GM12878 (cell line): ENCODE results near the gene MSRB1. TPM values are rescaled to one million over a fixed set of nuclear protein-coding genes. Genes with fewer than 3 reads are reported as not detected.

ENCODE experiments used
- ATAC-seq: fragments of 200-7000 bp; cut with Tn5 transposase; 3 replicates; pipeline ENCODE4 v1.9.1; 2020; ENCODE audit warnings: mild to moderate bottlenecking, moderate library complexity
- BruUV-seq: library from RNA; stranded (reverse); fragments of 400-500 nt; replicated peaks from 2 replicates; lab custom pipeline; 2021; lab: Mats Ljungman, UMichigan
- CTCF ChIA-PET: fragments of 300-600 bp; sonication (Branson Sonifier 250); formaldehyde crosslinking; extraction: SDS; loops from one replicate; lab custom pipeline; 2021; ENCODE audit warnings: inconsistent platforms; lab: Yijun Ruan, JAX
- POLR2A ChIA-PET: fragments of 350-600 bp; formaldehyde crosslinking; extraction: SDS; loops from one replicate; lab custom pipeline; 2021; ENCODE audit warnings: inconsistent platforms; lab: Charles Lee
- RAD21 ChIA-PET: fragments of 300-600 bp; sonication (Branson Sonifier 250); formaldehyde crosslinking; loops from one replicate; lab custom pipeline; 2023; ENCODE audit warnings: antibody characterized with exemption; ENCODE audit not compliant: unreplicated experiment; lab: Charles Lee
- SMC1A ChIA-PET: fragments of 300-600 bp; sonication (Branson Sonifier 250); formaldehyde crosslinking; loops from one replicate; lab custom pipeline; 2023; ENCODE audit not compliant: unreplicated experiment, uncharacterized antibody; lab: Charles Lee
- DNase-seq: peaks from one replicate; pipeline ENCODE4 v3.0.0-alpha.2; 2011; ENCODE audit warnings: low read depth, low spot score
- FAIRE-seq: peaks from 3 replicates; lab custom pipeline; 2011; peaks lifted over from hg19 to GRCh38; lab: Jason Lieb, UNC
- H2AFZ ChIP-seq: 2 replicates; pipeline ENCODE4 v1.6.0; 2011; ENCODE audit warnings: low read depth, low read length, control low read depth; ENCODE audit not compliant: control insufficient read depth
- H3K27ac ChIP-seq: 2 replicates; pipeline ENCODE4 v1.5.1; 2011; ENCODE audit warnings: control low read depth; ENCODE audit not compliant: control insufficient read depth, insufficient read depth
- H3K27me3 ChIP-seq, 2 experiments: replicated peaks in 1 of 2; 2 replicates each; pipeline versions ENCODE4 v1.6.0 to v1.6.1; 2011; ENCODE audit warnings: low read length in 1 of 2; ENCODE audit not compliant: control insufficient read depth in 2 of 2, insufficient read depth in 2 of 2
- H3K36me3 ChIP-seq, 2 experiments: 2 replicates each; pipeline ENCODE4 v1.5.1; 2011; ENCODE audit warnings: low read length in 1 of 2; ENCODE audit not compliant: control insufficient read depth in 2 of 2, insufficient read depth in 2 of 2
- H3K4me1 ChIP-seq: 2 replicates; pipeline ENCODE4 v1.6.1; 2011; ENCODE audit warnings: mild to moderate bottlenecking, low read length, moderate library complexity, mixed read lengths; ENCODE audit not compliant: control insufficient read depth, insufficient read depth
- H3K4me2 ChIP-seq: 2 replicates; pipeline ENCODE4 v1.6.0; 2011; ENCODE audit warnings: control low read depth; ENCODE audit not compliant: control insufficient read depth, insufficient read depth
- H3K4me3 ChIP-seq: fragments of 200-600 bp; sonication (generic); 2 replicates; pipeline ENCODE4 v1.5.1; 2016
- H3K79me2 ChIP-seq: 2 replicates; pipeline ENCODE4 v1.6.0; 2011; ENCODE audit warnings: low read length; ENCODE audit not compliant: control insufficient read depth, insufficient read depth
- H3K9ac ChIP-seq: 2 replicates; pipeline ENCODE4 v1.8.0; 2011; ENCODE audit warnings: low read length, control low read depth, mixed read lengths; ENCODE audit not compliant: control insufficient read depth, insufficient read depth
- H3K9me3 ChIP-seq: replicated peaks from 3 replicates; pipeline ENCODE4 v1.5.1; 2011; ENCODE audit warnings: mild to moderate bottlenecking, low read length; ENCODE audit not compliant: control insufficient read depth, insufficient read depth
- H4K20me1 ChIP-seq: 2 replicates; pipeline ENCODE4 v1.6.0; 2011; ENCODE audit not compliant: control insufficient read depth, insufficient read depth
- EGR1 ChIP-seq, 2 experiments: IDR thresholded peaks; 1 replicate in 1 of 2; 2 replicates in 1 of 2; pipeline ENCODE4 v1.6.1; 2011 to 2012; ENCODE audit warnings: low read depth in 2 of 2, low read length in 2 of 2, borderline replicate concordance in 1 of 2, mild to moderate bottlenecking in 1 of 2, moderate library complexity in 1 of 2
- ESRRA ChIP-seq: IDR thresholded peaks from 2 replicates; pipeline ENCODE4 v1.6.1; 2012; ENCODE audit warnings: mild to moderate bottlenecking, low read length, improper control_type of control experiment
- FOS ChIP-seq: IDR thresholded peaks from 3 replicates; pipeline ENCODE4 v1.6.1; 2011; ENCODE audit warnings: borderline replicate concordance; ENCODE audit not compliant: insufficient read length; ENCODE audit errors: extremely low read depth
- HDAC6 ChIP-seq: fragments of 200-600 bp; sonication (generic); IDR thresholded peaks from one replicate; pipeline ENCODE4 v1.8.0; 2017; ENCODE audit warnings: antibody characterized with exemption; ENCODE audit not compliant: unreplicated experiment
- IRF4 ChIP-seq: IDR thresholded peaks from 2 replicates; pipeline ENCODE4 v1.6.1; 2011; ENCODE audit warnings: low read depth, low read length
- MEF2A ChIP-seq: IDR thresholded peaks from 2 replicates; pipeline ENCODE4 v1.6.1; 2011; ENCODE audit warnings: low read depth, mild to moderate bottlenecking, low read length, moderate library complexity; ENCODE audit not compliant: insufficient read depth
- RCOR1 ChIP-seq: conservative IDR thresholded peaks from 2 replicates; pipeline ENCODE4 v1.6.1; 2012; ENCODE audit warnings: low read depth, low read length, improper control_type of control experiment
- RUNX3 ChIP-seq: IDR thresholded peaks from 2 replicates; pipeline ENCODE4 v1.6.1; 2012; ENCODE audit warnings: low read length, inconsistent platforms
- SUPT20H ChIP-seq: IDR thresholded peaks from 2 replicates; pipeline ENCODE4 v1.6.1; 2011; ENCODE audit warnings: low read depth, mild to moderate bottlenecking, low read length, moderate library complexity, borderline replicate concordance; ENCODE audit not compliant: control insufficient read depth
- YBX1 ChIP-seq: fragments of 450-650 bp; IDR thresholded peaks from 2 replicates; pipeline ENCODE4 v1.6.1; 2016; ENCODE audit warnings: antibody characterized with exemption
- ZNF622 ChIP-seq: fragments of 450-650 bp; IDR thresholded peaks from 2 replicates; pipeline ENCODE4 v1.6.1; 2017; ENCODE audit warnings: mild to moderate bottlenecking, inconsistent platforms
- WGBS: methylation state at CpG from one replicate; pipeline ENCODE4 v1.1.6; 2016; ENCODE audit warnings: low lambda C conversion rate; ENCODE audit not compliant: insufficient replicate concordance, insufficient coverage; ENCODE audit errors: missing lambda C conversion rate; 5-methylcytosine and 5-hydroxymethylcytosine counted together
- in situ Hi-C: fragments of 300-500 bp; cut with MboI; formaldehyde crosslinking; loops from 9 replicates; pipeline ENCODE4 v1.14.3; 2018; ENCODE audit warnings: mixed read lengths
- intact Hi-C: fragments of 100-400 bp; cut with micrococcal nuclease; formaldehyde crosslinking; loops from one replicate; pipeline ENCODE4 v1.14.2; 2022; ENCODE audit not compliant: unreplicated experiment
- polyA plus RNA-seq, 11 experiments: library from polyadenylated mRNA; depleted of rRNA in 4 of 11; unstranded in 6 of 11; stranded (reverse) in 5 of 11; fragments of >200 nt; fragmentation: Nextera tagmentation in 4 of 11; fragmentation: Illumina TruSeq in 1 of 11; extraction: Ambion mirVana in 4 of 11; extraction: Trizol in 1 of 11; gene quantifications; 1 replicate in 1 of 11; 2 replicates in 10 of 11; pipeline versions ENCODE4 v1.2.1 to v1.2.3, GENCODE V29; 2011 to 2016; ENCODE audit warnings: inconsistent platforms in 2 of 11, missing spikeins in 2 of 11, low read depth in 1 of 11
- total RNA-seq, 4 experiments: library from RNA; depleted of rRNA in 3 of 4; stranded (reverse); fragments of >200 nt in 3 of 4; fragmentation: Illumina TruSeq in 1 of 4; extraction: Trizol in 1 of 4; gene quantifications; 2 replicates each; pipeline versions ENCODE4 v1.2.1 to v1.2.3, GENCODE V29; 2013 to 2021
- TF ChIP-seq, protein P1 (sequence below): fragments of 450-650 bp; IDR thresholded peaks from 2 replicates; pipeline ENCODE4 v1.6.1; 2016; ENCODE audit warnings: mild to moderate bottlenecking
- TF ChIP-seq, protein P2 (sequence below): IDR thresholded peaks from 2 replicates; pipeline ENCODE4 v1.6.1; 2011; ENCODE audit warnings: mild to moderate bottlenecking, low read depth, low read length, moderate library complexity; ENCODE audit not compliant: insufficient replicate concordance
- TF ChIP-seq, protein P3 (sequence below): IDR thresholded peaks from 2 replicates; pipeline ENCODE4 v1.6.1; 2011; ENCODE audit warnings: borderline replicate concordance, low read depth, mild to moderate bottlenecking, moderate library complexity, low read length; ENCODE audit not compliant: insufficient read depth, poor library complexity, severe bottlenecking

MSRB1 gene
- total and polyA plus RNA-seq, 10 of the 15 experiments (the other 5 are each of a cell fraction or from before 2014, with no cell fraction given): 5.1 to 48.6 (median 25.7) TPM

DNA sequence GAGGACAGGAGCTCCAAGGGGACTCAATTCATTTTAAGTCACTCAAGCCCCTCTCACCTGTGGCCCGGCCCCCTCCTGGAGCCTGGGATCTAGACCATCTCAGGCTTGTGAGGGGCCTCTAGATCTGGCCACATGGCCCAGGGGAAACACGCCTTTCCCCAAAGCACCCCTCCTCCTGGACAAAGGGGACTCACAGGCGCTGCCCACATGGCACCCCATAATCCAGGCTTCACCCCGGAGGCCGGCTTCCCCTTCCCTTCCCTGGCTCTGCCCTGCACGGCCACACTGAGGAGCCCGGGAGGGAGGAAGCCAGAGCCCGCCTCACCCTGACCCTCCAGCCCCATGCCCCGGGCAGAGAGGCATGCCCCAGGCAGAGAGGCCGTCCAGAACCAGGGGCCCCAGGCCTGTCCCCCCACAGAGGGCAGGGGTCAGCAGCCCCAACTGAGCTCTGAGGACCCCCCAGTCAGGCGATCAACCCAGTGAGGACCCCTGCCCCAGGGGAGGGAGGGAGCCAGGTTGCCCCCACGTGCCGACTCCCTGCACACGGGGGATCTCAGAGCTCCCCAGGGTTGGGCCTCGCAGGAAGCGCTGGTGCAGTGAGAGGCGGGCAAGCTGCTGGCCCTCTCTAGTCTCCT is 35.7 kb downstream of the MSRB1 start:
- ChIA-PET CTCF (no interaction called here), SMC1A (no interaction called here), RAD21 (no interaction called here), POLR2A (no interaction called here)
- ATAC-seq (no peak), DNase-seq (no peak), FAIRE-seq (no peak)
- no peaks in the 10 kb centered on the region for H3K4me1 ChIP-seq
- no peaks in the 10 kb centered on the region for H4K20me1 ChIP-seq
- H3K27ac ChIP-seq: no peak overlapping the region
- WGBS: 43% methylated on average over 15 of the region's 17 CpGs
- no peaks in the 10 kb centered on the region; a peak in 1 of 4 replicates for H3K27me3 ChIP-seq
- no peaks in the 10 kb centered on the region for H3K9me3 ChIP-seq
- H3K36me3 ChIP-seq: no peaks in the 10 kb centered on the region
- TF ChIP-seq, protein P1, sequence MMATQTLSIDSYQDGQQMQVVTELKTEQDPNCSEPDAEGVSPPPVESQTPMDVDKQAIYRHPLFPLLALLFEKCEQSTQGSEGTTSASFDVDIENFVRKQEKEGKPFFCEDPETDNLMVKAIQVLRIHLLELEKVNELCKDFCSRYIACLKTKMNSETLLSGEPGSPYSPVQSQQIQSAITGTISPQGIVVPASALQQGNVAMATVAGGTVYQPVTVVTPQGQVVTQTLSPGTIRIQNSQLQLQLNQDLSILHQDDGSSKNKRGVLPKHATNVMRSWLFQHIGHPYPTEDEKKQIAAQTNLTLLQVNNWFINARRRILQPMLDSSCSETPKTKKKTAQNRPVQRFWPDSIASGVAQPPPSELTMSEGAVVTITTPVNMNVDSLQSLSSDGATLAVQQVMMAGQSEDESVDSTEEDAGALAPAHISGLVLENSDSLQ: no peak
- H3K79me2 ChIP-seq: no peaks in the 10 kb centered on the region
- no peak overlapping the region for H3K4me3 ChIP-seq
- in situ Hi-C loops: no loop called here
- no peak overlapping the region for H3K4me2 ChIP-seq
- intact Hi-C loops: no loop called here
- no peak overlapping the region for H2AFZ ChIP-seq
- BruUV-seq: no TSS peak
- no peak overlapping the region for H3K9ac ChIP-seq

DNA sequence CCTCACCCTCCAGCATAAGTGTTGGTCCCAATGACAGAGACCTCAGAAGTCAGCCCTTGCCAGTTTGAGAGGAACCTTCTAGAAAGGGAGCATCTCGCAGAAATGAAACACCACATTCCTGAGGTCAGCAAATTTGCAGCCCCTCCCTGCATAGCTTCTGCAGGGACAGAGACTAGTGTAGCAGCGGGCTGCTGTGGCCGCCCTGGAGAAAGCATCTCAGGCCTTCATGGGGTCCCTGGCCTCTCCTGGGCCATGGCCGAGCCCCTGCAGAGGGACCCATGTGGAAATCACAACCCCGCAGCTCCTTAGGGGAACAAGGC is 36.2 kb downstream of the MSRB1 start:
- FAIRE-seq: no peak
- no peak for ATAC-seq
- H3K9me3 ChIP-seq: no peaks in the 10 kb centered on the region
- H3K36me3 ChIP-seq: no peaks in the 10 kb centered on the region
- ChIA-PET SMC1A (no interaction called here), RAD21 (no interaction called here), POLR2A (no interaction called here), CTCF (no interaction called here)
- BruUV-seq: no TSS peak
- no peak overlapping the region for H3K27ac ChIP-seq
- 11% methylated on average over 5 of the region's 5 CpGs for WGBS
- no peaks in the 10 kb centered on the region for H3K4me1 ChIP-seq
- H4K20me1 ChIP-seq: no peaks in the 10 kb centered on the region
- intact Hi-C loops (no loop called here), in situ Hi-C loops (no loop called here)
- no peaks in the 10 kb centered on the region for H3K79me2 ChIP-seq
- H3K4me2 ChIP-seq: no peak overlapping the region
- H3K4me3 ChIP-seq: no peak overlapping the region
- H3K27me3 ChIP-seq: no peaks in the 10 kb centered on the region; a peak in 1 of 4 replicates
- no peak overlapping the region for H3K9ac ChIP-seq
- no peak overlapping the region for H2AFZ ChIP-seq
- DNase-seq: no peak
- TF ChIP-seq YBX1 (no peak), RUNX3 (no peak), SUPT20H (no peak), FOS (no peak), ZNF622 (no peak), MEF2A (no peak), RCOR1 (no peak), EGR1 (IDR thresholded peaks at IDR 0.05; ENCODE audit: borderline replicate concordance in 1 of 2, low read depth in 2 of 2, low read length in 2 of 2) (no peak), ESRRA (no peak), HDAC6 (no peak), IRF4 (no peak)
- TF ChIP-seq, protein P2, sequence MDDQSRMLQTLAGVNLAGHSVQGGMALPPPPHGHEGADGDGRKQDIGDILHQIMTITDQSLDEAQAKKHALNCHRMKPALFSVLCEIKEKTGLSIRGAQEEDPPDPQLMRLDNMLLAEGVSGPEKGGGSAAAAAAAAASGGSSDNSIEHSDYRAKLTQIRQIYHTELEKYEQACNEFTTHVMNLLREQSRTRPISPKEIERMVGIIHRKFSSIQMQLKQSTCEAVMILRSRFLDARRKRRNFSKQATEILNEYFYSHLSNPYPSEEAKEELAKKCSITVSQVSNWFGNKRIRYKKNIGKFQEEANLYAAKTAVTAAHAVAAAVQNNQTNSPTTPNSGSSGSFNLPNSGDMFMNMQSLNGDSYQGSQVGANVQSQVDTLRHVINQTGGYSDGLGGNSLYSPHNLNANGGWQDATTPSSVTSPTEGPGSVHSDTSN: no peak
- TF ChIP-seq, protein P3, sequence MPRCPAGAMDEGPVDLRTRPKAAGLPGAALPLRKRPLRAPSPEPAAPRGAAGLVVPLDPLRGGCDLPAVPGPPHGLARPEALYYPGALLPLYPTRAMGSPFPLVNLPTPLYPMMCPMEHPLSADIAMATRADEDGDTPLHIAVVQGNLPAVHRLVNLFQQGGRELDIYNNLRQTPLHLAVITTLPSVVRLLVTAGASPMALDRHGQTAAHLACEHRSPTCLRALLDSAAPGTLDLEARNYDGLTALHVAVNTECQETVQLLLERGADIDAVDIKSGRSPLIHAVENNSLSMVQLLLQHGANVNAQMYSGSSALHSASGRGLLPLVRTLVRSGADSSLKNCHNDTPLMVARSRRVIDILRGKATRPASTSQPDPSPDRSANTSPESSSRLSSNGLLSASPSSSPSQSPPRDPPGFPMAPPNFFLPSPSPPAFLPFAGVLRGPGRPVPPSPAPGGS: no peak
